HEK293 (cell line): ENCODE measurements around the gene LPP.

Experiments used
- ZBTB7A ChIP-seq: fragments of 450-650 bp; formaldehyde crosslinking; IDR thresholded peaks from 2 replicates; pipeline ENCODE4 v1.5.1; 2016; ENCODE audit warnings: low read depth, missing biosample characterization, missing genetic modification characterization
- ZNF10 ChIP-seq: fragments of 450-650 bp; formaldehyde crosslinking; IDR thresholded peaks from 2 replicates; pipeline ENCODE4 v1.5.1; 2017; ENCODE audit warnings: missing biosample characterization, missing genetic modification characterization
- ZNF24 ChIP-seq: fragments of 450-650 bp; formaldehyde crosslinking; IDR thresholded peaks from 2 replicates; pipeline ENCODE4 v1.5.1; 2016; ENCODE audit warnings: missing biosample characterization, missing genetic modification characterization
- ZNF274 ChIP-seq, 2 experiments: fragments of 200-500 bp in 1 of 2; fragments of 450-650 bp in 1 of 2; sonication (Bioruptor generic) in 1 of 2; formaldehyde crosslinking in 1 of 2; IDR thresholded peaks; 2 replicates each; pipeline versions ENCODE4 v1.5.1 to v1.6.1; 2014 to 2016; ENCODE audit warnings: borderline replicate concordance in 1 of 2, inconsistent platforms in 1 of 2, low read length in 1 of 2, missing biosample characterization in 1 of 2, missing genetic modification characterization in 1 of 2
- ZNF423 ChIP-seq: fragments of 450-650 bp; formaldehyde crosslinking; IDR thresholded peaks from 2 replicates; pipeline ENCODE4 v1.5.1; 2016; ENCODE audit warnings: missing biosample characterization, missing genetic modification characterization
- TF ChIP-seq, protein P1 (sequence below): fragments of 450-650 bp; formaldehyde crosslinking; IDR thresholded peaks from 2 replicates; pipeline ENCODE4 v1.5.1; 2016; ENCODE audit warnings: missing biosample characterization, missing genetic modification characterization

GRCh38 chr3:188691665-188692064 is 537.7 kb downstream of the LPP start:
- no peak for TF ChIP-seq ZNF274 (IDR thresholded peaks at IDR 0.05; ENCODE audit: low read length)
- TF ChIP-seq ZNF274 (tag by site-specific recombination; IDR thresholded peaks at IDR 0.05; ENCODE audit: borderline replicate concordance), result no peak
- no peak for TF ChIP-seq ZNF24 (tag by site-specific recombination)
- no peak for TF ChIP-seq ZBTB7A
- TF ChIP-seq, protein P1, sequence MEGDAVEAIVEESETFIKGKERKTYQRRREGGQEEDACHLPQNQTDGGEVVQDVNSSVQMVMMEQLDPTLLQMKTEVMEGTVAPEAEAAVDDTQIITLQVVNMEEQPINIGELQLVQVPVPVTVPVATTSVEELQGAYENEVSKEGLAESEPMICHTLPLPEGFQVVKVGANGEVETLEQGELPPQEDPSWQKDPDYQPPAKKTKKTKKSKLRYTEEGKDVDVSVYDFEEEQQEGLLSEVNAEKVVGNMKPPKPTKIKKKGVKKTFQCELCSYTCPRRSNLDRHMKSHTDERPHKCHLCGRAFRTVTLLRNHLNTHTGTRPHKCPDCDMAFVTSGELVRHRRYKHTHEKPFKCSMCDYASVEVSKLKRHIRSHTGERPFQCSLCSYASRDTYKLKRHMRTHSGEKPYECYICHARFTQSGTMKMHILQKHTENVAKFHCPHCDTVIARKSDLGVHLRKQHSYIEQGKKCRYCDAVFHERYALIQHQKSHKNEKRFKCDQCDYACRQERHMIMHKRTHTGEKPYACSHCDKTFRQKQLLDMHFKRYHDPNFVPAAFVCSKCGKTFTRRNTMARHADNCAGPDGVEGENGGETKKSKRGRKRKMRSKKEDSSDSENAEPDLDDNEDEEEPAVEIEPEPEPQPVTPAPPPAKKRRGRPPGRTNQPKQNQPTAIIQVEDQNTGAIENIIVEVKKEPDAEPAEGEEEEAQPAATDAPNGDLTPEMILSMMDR (tag by site-specific recombination), result no peak
- TF ChIP-seq ZNF10, result no peak
- TF ChIP-seq ZNF423 (tag by site-specific recombination), result no peak
